Effector memory CD4-positive, alpha-beta T cell (primary cell): Measurements from ENCODE around the gene MT1B.
"Not testable (repeated sequence)": the region's sequence is repeated elsewhere in the genome, so short reads cannot be mapped to it uniquely, and the experiment has no call there.

Experiments
- DNase-seq, 3 donors: peaks; one replicate each; pipeline ENCODE4 v3.0.0-alpha.2; 2020
- H3K27ac ChIP-seq: 2 replicates; pipeline ENCODE4 v1.7.0; 2013; ENCODE audit warnings: mild to moderate bottlenecking, low read length, moderate library complexity; ENCODE audit not compliant: insufficient read depth, poor library complexity, severe bottlenecking
- H3K27me3 ChIP-seq: replicated peaks from 2 replicates; pipeline ENCODE4 v1.7.0; 2013; ENCODE audit warnings: mild to moderate bottlenecking, low read length; ENCODE audit not compliant: insufficient read depth, control insufficient read depth, poor library complexity, severe bottlenecking
- H3K36me3 ChIP-seq: 2 replicates; pipeline ENCODE4 v1.7.0; 2013; ENCODE audit warnings: mild to moderate bottlenecking, low read length, moderate library complexity; ENCODE audit not compliant: control insufficient read depth, insufficient read depth
- H3K4me1 ChIP-seq: 2 replicates; pipeline ENCODE4 v1.7.0; 2013; ENCODE audit warnings: low read length, mild to moderate bottlenecking; ENCODE audit not compliant: control insufficient read depth, insufficient read depth, poor library complexity, severe bottlenecking
- H3K4me3 ChIP-seq: 2 replicates; pipeline ENCODE4 v1.7.0; 2013; ENCODE audit warnings: low read length, low read depth, mild to moderate bottlenecking; ENCODE audit not compliant: insufficient read depth, poor library complexity, severe bottlenecking
- H3K9me3 ChIP-seq: 2 replicates; pipeline ENCODE4 v1.7.0; 2013; ENCODE audit warnings: mild to moderate bottlenecking, low read length, moderate library complexity; ENCODE audit not compliant: control insufficient read depth

Gene MT1B

DNA sequence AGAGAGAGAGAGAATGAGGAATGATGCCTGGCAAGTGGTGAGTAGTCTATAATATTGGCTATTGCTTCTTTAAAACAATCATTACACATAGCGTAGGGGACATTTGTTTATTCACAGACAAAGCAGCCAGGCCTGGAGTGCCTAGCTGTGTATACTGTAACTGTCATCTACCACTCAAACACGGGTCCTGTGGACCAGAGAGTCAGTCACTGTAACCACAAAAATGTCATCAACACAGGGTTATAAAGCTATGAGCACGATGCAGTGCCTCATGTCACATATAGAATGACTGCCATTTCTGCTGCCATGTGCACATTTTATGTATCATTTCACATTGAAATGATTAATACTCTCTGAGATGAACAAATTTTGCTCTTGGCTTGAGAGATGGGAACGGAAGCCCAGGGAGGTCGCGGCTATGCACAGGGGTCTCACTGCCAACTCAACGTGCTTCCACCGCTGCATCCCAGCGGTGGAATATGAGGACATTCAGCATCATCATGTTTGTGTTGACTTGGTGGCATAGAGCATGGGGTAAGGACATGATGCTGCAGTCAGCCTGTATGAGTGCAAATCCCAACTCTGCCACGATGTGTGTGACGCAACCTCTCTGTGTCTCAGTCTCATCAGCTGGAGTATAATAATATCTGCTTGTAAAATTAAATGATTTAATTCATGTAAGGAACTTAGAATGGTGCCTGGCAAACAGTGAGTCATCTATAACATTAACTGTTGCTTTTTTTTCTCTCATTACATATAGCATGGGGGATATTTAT, 21.3 kb downstream of the MT1B start:
- H3K27ac ChIP-seq, result no peak overlapping the region
- no peaks in the 10 kb centered on the region for H3K36me3 ChIP-seq
- H3K9me3 ChIP-seq, result no peaks in the 10 kb centered on the region
- H3K4me3 ChIP-seq, result no peak overlapping the region
- H3K27me3 ChIP-seq, result peaks cover 19% of the 10 kb centered on the region
- H3K4me1 ChIP-seq, result peaks cover 10% of the 10 kb centered on the region
- DNase-seq, result no peak

DNA sequence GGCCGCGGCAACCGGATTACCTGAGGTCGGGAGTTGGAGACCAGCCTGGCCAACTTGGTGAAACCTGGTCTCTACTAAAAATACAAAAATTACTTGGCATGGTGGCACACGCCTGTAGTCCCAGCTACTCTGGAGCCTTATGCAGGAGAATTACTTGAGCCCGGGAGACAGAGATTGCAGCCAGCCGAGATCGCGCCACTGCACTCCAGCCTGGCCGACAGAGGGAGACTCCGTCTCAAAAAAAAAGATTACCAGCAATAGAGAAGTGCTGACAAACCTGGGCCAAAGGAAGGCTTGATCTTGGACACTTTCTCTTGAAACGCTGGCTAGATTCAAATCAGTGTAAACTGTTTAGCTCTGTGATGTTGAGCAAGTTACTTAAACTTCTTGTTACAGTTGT, 22.2 kb downstream of the MT1B start:
- Histone ChIP-seq H3K9me3 (no peaks in the 10 kb centered on the region), H3K36me3 (no peaks in the 10 kb centered on the region), H3K27me3 (peaks cover 13% of the 10 kb centered on the region), H3K4me1 (peaks cover 6% of the 10 kb centered on the region), H3K4me3 (no peak overlapping the region), H3K27ac (no peak overlapping the region)
- no peak for DNase-seq

DNA sequence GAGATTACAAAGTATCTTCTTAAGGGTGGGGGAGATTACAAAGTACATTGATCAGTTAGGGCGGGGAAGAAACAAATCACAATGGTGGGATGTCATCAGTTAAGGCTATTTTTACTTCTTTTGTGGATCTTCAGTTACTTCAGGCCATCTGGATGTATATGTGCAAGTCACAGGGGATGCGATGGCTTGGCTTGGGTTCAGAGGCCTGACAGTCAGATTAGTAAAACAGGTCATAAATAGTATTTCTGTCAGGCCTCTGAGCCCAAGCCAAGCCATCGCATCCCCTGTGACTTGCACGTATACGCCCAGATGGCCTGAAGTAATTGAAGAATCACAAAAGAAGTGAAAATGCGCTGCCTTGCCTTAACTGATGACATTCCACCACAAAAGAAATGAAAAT, 22.9 kb downstream of the MT1B start:
- not testable (repeated sequence) for H3K36me3 ChIP-seq, H3K9me3 ChIP-seq, H3K4me3 ChIP-seq, H3K27me3 ChIP-seq, DNase-seq, H3K4me1 ChIP-seq, H3K27ac ChIP-seq

DNA sequence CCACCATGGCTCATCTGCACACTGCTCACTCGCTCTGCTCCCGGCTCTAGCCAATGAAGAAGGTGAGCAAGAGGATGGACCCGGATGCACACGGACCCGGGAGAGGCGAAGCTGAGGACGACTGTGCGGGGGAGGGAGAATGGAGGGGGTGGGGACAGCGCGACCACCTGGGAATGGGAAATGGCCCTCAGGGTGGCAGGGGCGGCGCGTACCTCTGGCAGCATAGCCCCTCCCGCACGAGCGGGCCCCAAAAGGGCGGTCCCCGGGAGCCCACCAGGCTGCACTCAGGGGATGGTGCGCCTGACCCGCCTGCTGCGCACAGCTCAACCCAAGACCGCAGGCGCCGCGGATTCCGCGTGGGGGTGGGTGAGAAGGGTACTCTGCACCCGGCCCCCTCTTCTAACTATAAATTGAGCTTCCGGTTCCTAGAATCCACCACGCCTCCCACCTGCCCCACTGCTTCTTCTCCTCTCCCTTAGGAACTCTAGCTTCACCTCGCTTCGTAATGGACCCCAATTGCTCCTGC, 24.1 kb downstream of the MT1B start:
- H3K27me3 ChIP-seq, result no peaks in the 10 kb centered on the region
- H3K36me3 ChIP-seq, result no peaks in the 10 kb centered on the region
- H3K9me3 ChIP-seq, result no peaks in the 10 kb centered on the region
- peak overlapping the region; percentile 45 for H3K4me3 ChIP-seq
- no peak for DNase-seq
- H3K27ac ChIP-seq, result no peak overlapping the region
- peaks cover 6% of the 10 kb centered on the region for H3K4me1 ChIP-seq

DNA sequence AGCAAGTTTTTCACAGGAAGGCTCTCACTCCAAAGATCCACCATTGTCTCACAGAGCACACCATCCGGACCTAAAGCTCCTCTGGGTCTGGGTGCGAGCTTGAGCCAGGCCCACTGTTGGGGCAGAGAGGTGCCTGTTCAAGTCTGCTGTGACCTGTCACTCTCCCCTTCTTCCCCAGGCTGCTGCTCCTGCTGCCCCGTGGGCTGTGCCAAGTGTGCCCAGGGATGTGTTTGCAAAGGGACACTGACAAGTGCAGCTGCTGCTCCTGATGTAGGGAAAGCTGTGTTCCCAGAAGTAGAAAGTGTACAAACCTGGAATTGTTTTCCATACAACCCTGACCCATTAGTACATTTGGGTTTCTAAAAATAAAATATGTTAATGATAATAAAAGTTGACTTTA, 25.8 kb downstream of the MT1B start:
- H3K36me3 ChIP-seq, result no peaks in the 10 kb centered on the region
- H3K27ac ChIP-seq, result no peak overlapping the region
- H3K4me3 ChIP-seq, result no peak overlapping the region
- H3K4me1 ChIP-seq, result peaks cover 7% of the 10 kb centered on the region
- H3K9me3 ChIP-seq, result no peaks in the 10 kb centered on the region
- no peaks in the 10 kb centered on the region for H3K27me3 ChIP-seq
- no peak for DNase-seq

DNA sequence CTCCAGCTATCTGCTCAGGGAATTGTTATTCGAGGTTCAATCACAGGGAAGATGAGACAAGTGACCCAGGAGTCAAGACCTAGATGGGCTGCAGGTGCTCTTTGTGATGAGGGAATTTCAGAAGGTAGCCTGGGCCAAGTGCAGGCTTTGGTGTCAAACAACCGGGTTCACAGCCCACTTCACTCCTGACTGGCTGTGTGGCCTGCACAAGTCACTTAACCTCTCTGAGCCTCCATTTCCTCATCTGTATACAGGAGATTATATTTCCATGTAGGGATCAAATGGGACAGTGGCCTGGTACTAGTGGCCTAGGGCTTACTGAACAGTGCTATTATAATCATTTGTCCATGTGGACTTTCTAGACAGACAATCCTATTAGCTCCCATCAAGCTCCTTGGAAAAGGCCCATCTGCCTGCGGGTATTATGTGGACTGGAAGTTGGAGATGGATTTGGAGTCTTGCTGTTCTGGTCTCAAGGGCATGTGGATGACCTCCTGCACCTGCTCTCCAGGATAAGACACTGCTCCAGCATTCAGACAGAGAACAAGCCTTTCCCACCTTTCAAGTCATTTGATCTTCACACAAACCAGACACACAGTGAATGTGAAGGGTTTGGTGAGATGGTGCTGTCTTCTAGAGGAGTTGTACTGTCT, 27.5 kb downstream of the MT1B start:
- DNase-seq, result no peak
- Histone ChIP-seq H3K27ac (no peak overlapping the region), H3K36me3 (no peaks in the 10 kb centered on the region), H3K4me1 (peaks cover 14% of the 10 kb centered on the region), H3K4me3 (no peak overlapping the region), H3K27me3 (no peaks in the 10 kb centered on the region), H3K9me3 (no peaks in the 10 kb centered on the region)

DNA sequence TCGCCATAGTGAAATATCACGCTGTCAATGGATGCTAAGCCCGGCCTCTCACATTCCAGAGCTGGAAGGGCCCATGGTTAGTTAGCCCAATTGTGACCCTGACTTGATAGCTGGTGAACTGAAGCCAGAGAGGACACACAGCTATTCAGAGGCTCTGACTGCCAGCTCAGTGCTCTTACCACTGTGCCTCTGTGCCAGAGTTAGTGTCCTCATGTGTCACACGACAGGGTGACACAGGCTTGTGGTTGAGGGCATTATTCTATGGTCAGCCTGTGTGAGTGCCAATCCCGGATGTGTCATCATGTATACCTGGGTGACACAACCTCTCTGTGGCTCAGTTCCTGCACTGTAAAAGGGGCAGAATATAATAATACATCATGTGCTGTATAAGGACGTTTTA, 28.1 kb downstream of the MT1B start:
- Histone ChIP-seq H3K4me3 (no peak overlapping the region), H3K4me1 (peaks cover 14% of the 10 kb centered on the region), H3K36me3 (no peaks in the 10 kb centered on the region), H3K27ac (no peak overlapping the region), H3K27me3 (no peaks in the 10 kb centered on the region), H3K9me3 (no peaks in the 10 kb centered on the region)
- DNase-seq, result no peak

DNA sequence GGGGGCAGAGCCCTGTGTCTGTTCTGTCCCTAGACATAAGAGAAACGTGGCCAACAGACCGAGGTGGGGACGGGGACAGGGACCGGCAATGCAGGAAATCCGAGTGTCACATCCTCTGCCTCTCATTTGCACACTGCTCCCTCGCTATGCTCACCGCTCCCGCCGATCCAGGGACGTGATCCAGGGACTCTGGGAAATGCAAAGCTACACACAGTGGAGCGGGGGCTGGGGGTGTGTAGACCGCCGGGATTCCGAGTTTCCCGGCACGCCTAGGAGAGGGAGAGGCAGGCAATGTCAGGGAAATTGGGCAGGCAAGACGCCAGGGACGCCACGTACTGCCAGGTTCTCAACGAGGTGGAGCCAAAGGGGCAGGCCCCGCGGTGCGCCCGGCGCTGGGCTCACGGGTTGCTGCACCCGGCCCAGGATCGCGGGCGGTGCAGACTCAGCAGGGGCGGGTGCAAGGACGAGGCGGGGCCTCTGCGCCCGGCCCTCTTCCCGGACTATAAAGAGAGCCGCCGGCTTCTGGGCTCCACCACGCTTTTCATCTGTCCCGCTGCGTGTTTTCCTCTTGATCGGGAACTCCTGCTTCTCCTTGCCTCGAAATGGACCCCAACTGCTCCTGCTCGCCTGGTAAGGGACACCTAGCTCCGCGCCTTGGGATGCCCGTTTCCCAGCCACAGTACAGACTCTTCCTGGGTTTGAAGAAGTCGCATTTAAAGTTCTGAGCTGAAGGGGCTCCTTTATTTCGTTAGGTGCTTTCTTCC, 30.4 kb downstream of the MT1B start, which contains the start of gene MT1X:
MT1X (plus strand) TSS at position 532 of the 764 bp plus-strand sequence; CDS start at position 603, 71 bp downstream.
- H3K4me3 ChIP-seq, result peak within 1 kb of the TSS; percentile 86

DNA sequence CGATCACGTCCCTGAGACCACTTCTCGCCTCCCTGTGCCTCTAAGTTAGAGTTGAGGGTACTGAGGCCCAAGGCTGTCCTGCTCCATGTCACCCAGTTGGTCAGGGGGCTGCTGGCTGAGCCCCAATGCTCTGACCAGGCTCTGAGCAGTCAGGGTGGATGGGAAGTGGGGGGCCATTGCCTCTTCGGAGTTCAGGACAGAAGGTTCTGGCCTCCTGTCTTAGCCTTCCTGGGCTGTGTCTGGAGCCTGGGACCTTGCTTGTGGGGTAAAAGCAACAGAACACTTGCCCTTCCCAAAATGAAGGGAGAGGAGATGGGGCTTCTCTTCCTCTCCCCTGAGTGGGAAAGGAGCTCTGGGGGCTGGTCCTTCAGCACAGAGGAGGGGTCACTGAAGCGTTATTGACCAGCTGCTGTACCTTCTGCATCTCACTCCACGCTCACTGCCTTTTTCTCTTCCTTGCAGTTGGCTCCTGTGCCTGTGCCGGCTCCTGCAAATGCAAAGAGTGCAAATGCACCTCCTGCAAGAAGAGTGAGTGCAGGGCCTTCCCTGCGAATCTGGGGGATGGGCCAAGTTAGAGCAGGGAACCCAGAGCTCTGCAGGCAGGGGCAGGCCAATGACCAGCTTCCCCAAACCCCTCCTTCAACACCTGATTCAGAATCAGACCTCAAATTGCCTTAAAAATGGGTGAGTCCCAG, 31.2 kb downstream of the MT1B start:
- no peaks in the 10 kb centered on the region for H3K9me3 ChIP-seq
- no peaks in the 10 kb centered on the region for H3K36me3 ChIP-seq
- peaks cover 8% of the 10 kb centered on the region for H3K4me1 ChIP-seq
- peak overlapping the region; percentile 80 for H3K27ac ChIP-seq
- no peak for DNase-seq
- H3K27me3 ChIP-seq, result no peaks in the 10 kb centered on the region
- H3K4me3 ChIP-seq, result peak overlapping the region; percentile 86

More for the DNA sequence above, 30.4 kb downstream of the MT1B start, which contains the start of gene MT1X:
- peak; percentile 69 to 83 (median 70) for DNase-seq
- Histone ChIP-seq H3K27ac (peak within 1 kb of the TSS; percentile 80), H3K27me3 (no peaks in the 10 kb centered on the region), H3K9me3 (no peaks in the 10 kb centered on the region), H3K4me1 (peaks cover 8% of the 10 kb centered on the region), H3K36me3 (no peaks in the 10 kb centered on the region)
